Epidermal melanocyte (primary cell): Measurements from ENCODE around the gene PRKCA.
"Not testable (repeated sequence)": the region's sequence is repeated elsewhere in the genome, so short reads cannot be mapped to it uniquely, and the experiment has no call there.

ENCODE experiments used
- DNase-seq: peaks from one replicate; pipeline ENCODE4 v3.0.0; 2011; ENCODE audit warnings: low spot score; ENCODE audit not compliant: insufficient read length

Gene PRKCA

DNA sequence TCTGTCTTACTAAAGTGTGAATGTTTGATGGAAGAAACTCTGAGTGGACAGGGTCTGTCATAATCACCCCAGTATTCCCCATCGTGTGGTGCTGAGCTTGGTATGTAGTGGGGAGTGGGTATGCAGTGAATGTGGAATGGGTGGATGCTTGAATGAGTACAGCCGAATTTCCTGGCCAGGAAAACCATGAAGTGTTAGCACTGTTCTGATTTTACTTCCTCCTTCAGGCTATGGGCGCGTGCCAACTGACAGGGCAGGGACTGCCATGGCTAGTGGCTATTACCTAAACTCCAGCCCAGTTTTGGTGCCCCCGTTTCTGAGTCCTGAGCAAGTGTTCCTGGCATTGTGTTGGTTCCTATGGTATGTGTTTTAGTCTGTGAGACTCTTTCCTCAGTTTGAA, 48.6 kb downstream of the PRKCA start:
- no peak for DNase-seq

DNA sequence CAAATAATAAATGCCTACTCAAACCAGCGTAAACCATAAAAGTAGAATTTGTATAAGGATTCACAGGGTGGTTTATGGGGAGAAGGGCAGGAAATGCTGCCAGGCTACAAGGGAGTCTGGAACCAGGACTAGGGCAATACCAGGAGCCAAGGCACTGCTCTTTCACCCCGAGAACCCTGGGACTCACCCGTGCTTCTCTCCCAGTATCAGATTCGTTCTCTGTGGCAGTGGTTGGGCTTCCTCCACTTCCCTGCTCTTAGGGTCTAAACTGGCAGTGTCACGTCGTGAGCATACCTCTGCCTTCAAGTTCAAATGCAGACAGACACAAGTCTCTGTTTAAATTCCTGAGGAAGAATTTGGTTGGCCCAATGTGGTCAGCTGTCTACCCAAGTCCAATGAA, 49.3 kb downstream of the PRKCA start:
- DNase-seq, result no peak

DNA sequence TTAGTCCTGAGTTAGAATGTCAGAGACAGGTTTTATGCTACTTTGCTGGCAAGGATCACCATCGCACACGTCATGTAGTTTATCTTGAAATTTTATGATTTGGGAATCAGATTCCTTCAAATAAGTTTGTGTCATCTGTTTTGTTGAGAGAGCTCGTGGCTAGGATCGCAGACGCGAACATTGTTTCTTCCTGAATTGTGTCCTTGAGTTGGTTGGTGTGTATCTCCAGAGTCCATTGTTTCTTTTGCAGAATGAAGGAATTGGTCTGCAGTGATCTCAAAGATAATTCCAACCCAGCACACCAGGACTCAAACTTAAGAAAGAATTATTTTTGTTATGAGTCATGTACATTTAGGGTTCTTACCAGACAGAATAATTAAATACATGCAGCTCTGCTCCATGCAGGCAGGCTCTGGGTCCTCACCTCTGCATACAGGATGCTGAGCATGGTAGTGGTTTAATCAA, 51.6 kb downstream of the PRKCA start:
- no peak for DNase-seq

DNA sequence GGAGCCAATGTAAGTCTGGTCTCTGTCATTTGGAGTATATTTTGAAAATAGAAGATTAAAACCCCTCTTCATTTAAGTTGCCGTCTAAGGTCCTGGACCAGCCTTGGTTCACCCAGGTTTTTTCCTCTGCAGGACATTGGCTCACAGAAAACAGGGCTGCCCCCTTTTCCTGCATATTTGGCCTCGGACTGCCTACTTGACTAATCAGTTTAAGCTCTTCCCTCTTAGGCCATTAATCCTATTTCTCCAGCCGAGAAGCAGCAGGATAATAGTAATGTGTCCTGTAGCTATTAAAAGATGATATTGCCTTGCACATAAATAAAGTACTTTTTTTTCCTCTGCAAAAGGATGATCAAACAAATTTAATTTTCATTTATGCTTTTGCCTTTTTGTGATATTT, 52.1 kb downstream of the PRKCA start:
- no peak for DNase-seq

DNA sequence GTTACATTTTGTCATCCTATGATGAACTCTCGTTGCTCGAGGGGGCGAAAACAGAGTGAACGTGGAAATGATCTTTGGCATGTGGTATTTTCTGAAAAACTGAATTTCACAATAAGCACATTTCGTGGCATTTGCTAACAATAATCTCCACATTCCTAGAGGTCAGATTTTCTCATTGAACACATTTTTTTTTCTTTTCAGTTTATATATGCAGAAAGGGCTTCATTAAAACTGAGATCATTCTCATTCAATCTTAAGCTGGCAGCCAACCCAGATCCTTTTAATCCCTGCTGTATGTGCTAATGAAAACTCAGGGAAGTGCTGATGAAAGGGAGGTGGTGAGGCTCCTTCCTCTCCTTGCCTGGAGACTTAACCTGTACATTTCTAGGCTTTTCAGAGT, 52.6 kb downstream of the PRKCA start:
- DNase-seq, result no peak

DNA sequence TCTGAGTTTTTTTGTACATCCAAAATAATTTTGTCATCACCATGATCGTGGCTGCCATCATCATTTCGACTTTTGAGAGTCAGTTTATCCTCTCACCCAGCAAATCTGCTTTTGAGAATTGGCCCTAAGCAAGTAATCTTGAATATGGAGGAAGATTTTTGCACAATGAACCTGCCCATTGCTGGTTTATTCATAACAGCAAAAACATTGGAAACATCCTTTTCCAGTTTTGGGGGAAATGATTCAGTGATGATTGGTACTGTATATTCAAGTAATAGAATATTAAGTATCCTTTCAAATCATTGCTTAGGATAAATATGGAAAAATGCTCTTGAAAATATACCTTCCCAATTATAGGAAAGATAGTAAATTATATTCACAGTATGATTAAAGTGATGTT, 53.1 kb downstream of the PRKCA start:
- no peak for DNase-seq

DNA sequence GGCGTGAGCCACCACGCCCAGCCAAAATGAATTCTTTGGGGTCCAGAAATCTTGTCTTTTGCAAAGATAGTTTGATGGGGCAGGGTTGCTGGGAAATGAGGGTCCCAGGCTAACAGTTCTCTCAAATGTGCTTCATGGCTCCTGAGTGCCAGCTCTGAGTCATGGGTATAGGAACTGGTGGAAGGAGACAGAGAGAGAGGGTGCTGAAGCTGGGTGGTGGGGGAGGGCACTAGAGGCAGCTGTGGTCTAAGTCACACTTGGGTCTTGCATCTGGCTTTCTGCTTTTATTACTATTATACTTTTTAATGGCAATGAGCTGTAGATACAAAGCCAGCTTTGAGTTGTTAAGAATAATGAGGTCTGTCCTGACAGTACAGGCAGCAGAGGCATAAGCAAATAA, 54.6 kb downstream of the PRKCA start:
- DNase-seq, result no peak

DNA sequence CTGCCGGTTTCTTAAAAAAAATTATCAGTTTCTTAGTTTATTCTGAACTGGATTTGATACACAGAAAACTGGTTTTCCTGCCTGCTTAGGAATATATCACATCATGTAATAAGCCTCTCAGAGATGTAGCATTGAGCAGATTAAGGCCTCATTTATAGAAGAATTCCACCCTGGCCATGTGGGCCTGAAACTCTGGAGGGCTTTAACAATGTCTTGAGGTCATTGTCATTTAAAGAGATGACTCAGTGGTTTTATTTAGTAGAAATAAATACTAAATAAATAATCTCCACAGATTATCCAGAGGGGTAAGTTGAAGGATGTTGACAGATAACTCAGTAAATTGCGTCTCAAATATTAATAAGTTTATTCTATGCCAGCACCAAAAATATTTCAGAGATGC, 56.9 kb downstream of the PRKCA start:
- no peak for DNase-seq

DNA sequence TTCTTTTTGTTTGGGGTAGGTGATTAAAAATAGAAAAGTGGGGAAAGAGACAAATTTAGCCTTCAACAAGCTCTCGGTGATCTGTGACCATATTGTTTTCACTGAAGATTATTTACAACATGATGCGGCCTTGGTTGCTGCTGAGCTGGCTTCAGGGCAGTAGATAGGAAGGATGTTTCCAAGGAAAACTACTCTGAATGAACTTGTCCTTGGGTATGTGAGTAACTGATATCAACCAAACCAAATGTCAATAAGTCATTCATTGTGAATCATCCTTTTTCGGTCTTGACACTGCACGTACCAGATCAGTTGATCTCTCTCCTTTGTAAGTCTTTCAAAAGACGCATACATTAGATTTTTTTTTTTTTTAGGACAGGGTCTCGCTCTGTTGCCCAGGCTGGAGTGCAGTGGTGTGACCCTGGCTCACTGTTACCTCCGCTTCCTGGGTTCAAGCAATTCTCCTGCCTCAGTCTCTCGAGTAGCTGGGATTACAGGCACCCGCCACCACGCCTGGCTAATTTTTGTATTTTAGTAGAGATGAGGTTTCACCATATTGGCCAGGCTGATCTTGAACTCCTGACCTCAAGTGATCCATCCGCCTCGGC, 58.6 kb downstream of the PRKCA start:
- not testable (repeated sequence) for DNase-seq

DNA sequence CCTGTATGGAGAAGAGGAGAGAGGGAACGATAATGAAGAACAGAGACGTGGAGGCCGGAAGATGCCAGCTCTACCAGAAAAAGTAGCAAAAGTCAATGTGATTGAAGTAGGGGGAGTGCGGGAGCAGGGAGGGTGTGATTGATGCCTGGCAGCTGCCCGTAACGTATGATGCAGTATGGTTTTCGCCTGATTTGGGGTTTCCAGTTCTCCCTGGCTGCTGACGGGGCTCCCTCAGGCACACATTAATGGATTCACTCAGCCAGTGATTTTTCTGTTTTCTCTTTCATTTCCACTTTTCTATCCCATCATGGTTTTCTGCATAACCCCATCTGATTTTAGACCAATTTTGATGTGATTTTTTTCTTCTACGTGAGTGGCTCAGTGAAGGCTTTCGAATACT, 62.1 kb downstream of the PRKCA start:
- no peak for DNase-seq

DNA sequence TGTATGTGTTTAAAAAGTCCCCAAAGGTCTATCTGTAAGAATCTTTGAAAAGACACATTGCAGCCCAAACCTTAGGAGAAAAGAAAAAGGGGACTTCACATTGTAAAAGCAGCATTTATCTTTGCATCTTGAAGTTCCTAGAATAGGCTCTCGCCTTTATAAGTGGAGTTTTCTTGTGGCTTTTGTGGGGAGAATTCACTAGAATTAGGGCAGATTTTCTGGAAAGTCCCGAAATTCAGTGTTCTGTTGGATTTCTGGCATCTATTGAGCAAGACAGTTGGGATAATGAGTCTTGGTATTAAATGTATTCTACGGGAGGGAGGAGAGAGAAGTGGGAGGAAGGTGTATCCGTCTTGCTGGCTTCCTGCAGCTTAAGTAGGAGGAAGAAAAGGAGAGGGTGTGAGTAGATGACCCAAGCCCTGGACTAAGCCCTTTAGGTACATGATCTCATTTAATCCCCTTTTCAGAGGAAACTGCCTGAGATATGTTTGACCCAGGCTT, 62.6 kb downstream of the PRKCA start:
- no peak for DNase-seq

DNA sequence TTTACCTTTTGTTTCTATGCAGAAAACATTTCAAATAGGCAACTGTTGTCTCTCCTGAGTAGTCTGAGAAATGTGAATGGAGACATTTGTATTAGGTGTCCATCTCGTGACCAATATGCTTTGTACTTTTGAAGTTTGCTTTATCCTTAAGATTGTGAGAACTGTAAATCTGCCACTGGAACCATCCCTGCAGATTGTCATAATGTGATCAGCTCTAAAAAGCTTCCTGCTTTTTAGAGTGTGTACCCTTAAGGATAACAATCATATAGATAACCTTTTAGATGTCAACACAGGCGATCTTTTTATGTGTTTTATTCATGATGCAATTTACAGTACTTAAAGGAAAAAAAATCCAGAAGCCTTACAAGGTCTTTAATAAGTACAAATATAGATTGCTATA, 63.5 kb downstream of the PRKCA start:
- DNase-seq, result no peak

DNA sequence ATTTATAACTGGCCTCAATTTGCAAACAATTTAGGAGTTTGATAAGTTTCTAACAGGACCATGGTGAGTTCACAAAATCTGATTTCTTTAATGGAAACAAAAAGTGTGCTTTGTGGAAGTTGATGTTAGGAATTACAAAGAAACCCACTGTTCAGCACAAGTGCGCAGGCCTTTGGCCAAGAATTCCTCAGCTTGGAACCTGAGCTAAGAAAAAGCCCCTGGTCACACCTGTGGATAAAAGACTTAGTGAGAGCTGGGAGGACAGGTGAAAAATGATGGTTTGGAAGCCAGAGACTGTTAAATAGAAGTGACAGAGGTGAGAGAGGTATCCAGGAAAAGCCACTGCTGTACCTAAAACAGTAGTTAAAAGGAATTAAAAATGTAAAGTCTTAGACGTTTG, 64.7 kb downstream of the PRKCA start:
- DNase-seq, result no peak

DNA sequence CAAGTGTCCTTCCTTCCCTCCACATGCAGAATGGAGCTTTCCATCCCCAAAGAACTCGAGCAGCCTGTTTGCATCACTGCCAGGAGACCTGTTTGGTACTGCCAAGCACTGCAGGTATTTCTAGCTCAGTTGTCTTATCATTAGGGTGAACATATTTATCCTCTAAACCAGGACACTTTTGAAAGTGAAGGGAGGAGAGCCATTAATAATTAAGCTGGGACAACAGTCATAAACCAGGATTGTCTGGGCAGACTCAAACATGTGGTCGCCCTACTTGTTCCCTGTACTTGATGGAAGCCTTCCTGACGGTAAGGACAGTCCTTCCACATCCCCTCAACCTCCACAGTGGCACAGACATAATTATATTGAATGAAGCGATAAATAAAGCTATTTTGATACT, 67.4 kb downstream of the PRKCA start:
- DNase-seq, result no peak

DNA sequence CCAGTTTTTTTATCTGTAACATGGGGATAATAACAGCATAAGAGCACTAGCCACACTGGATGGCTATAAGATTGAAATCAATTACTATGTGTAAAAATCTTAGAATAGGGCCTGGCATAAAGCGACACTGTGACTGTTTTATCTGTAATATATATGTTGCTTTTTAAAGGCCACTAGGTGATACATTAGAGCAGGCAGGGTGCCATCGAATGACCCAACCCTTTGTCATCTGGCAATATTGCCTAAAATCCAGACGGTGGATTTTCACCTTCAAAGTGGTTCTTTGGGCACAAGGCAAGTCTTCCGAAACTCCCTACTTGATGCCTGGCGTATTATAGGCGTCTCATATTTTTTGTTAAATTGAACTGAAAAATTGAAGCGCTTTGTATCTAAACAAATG, 69.1 kb downstream of the PRKCA start:
- DNase-seq, result no peak

DNA sequence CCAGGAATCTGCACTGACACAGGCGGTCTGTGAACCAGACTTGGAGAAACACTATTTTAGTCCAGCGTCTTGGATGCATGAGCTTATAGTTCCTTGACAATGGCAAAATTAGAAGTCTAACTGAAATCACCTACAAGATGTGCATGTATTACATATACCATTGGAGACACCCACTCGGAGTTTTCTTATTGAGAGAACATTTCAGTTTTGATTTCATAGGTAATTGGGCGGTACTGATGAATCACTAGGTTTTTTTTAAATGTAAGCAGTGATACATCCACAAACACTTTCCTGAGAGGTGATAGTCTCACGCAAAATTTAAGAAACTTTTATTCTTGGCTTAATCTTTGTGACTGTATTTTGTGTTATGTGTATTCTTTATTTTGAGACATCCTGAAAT, 69.8 kb downstream of the PRKCA start:
- DNase-seq, result no peak

DNA sequence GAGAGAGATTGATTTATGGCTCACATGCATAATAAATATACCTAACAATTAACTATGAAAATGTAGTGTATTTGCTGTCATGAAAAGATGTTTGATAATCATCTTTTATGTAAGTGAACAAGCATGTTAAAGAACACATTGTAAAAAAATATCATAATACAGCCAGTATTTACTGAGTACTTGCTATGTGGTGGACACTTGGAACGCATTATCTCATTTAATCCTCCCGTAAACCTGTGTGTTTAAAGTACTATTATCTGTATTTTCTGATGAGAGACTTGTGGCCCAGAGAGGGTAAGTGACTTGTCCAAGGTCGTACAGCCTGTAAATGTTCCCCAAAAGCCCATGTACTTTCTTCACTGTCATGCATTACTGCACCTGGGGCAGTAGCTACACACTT, 70.7 kb downstream of the PRKCA start:
- DNase-seq, result no peak

DNA sequence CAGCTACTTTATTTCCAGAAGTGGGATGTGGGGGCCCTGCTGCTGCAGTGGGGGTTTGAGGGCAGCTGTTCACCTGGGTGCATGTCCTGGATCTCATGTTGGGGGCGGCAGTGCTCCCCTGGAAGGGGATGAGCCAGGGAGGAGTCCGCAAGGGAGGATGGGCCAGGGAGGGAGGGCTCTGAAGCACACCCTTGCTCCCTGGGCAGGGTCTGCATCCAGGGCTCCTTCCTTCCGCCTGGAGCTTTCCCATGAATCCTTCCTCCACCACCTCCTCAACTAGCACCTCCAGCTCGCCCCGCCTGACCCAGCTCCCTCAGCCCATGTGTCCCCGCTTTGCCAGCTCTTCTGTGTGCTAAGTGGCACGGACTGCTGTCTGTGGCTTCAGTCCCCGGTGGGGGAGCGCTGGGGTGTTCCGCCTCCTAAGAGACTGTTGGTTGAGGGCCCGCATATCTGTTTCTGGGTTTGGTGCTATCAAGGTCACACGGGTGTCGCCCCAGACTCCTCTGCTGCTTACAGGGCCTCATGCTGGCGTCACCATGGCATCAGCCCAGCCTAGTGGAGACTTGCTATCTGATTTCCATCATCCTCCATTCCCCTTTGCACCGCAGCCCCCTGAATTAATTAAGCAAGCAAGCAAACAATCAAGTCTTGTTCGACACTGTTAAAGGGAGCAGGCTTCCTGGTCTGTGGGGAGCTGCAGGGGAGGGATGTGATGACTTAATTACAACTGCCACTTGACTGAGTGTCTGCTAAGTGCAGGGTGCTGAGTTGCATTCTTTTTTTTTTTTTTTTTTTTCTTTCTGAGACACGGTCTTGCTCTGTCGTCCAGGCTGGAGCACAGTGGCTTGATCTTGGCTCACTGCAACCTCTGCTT, 71.8 kb downstream of the PRKCA start:
- no peak for DNase-seq

DNA sequence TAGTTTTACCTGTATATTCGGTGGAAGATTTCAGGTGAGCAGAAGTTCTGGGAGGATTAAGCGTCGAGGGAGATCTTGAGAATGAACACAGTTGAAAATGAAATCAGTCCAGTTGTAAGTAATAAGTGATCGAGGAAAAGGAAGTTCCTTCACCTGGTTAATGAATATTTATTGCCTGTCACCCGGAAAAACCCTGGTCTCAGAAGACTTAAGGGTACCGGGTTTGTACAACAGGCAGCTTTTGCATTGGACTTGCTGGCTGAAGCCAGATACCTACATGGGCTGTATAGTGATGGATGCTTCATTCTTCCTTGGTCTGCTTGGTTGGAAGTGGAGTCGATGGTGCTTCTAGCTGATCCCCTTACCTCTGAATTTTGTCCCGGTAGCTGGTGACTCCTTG, 72.7 kb downstream of the PRKCA start:
- DNase-seq, result no peak

DNA sequence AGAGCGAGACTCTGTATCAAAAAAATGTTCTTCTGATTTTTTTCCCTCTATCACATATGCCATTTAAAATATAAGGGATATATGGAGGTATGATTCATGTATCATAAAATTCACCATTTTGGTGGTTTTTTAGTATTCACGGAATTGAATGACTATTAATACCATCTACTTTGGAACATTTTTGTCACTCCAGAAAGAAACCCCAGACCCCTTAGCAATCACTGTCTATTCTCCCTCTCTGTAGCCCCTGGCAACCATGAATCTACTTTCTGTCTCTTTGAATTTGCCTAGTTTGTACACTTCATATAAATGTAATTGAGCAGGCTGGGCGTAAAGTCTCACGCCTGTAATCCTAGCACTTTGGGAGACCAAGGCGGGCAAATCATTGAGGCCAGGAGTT, 75.9 kb downstream of the PRKCA start:
- DNase-seq, result no peak

DNA sequence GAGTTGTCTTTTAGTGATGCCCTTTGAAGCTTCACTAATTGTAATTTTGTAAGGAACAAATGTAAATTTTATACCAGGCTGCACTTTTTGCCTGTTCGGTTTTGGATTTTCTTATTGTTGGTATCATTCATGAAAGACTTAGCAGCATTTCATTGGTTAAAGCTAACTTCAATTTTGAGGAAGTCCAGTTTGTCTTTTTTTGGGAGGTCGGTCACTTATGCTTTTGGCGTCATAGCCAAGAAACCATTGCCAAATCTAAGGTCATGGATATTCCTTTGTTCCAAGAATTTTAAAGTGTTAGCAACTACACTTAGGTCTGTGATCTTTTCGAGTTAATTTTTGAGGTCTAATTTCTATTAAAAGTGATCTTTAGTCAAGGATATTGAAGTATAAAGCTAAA, 77.1 kb downstream of the PRKCA start:
- no peak for DNase-seq

DNA sequence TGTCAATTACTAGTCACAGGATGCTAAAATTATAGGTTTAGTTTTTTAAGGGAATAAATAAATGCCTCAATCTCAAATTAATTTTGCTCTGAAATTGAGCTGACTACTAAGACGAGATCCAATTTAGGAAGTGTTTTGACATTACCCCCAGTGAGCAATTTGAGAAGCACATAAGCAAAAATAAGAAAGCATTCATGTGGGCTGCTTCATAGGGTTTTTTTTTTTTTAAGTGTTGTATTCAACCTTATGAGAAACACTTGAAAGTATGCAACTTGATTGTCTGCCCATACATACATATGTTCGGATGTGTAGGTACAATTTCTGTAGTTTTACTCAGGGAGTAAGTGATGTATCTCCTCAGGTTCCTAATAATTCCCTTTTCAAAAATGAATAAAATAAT, 77.6 kb downstream of the PRKCA start:
- no peak for DNase-seq
